Suprapubic skin (tissue), 4 donors: ENCODE data around the gene DKK3.

Experiments
- POLR2A ChIP-seq, 2 donors: fragments of 450-650 bp; IDR thresholded peaks; one replicate each; pipeline ENCODE4 v1.6.1; 2017; ENCODE audit warnings: antibody characterized with exemption in 2 of 2, mild to moderate bottlenecking in 2 of 2, moderate library complexity in 2 of 2
- POLR2AphosphoS5 ChIP-seq, 3 donors: sonication (generic); formaldehyde crosslinking; IDR thresholded peaks; one replicate each; pipeline ENCODE4 v1.6.1; 2017; ENCODE audit warnings: antibody characterized with exemption in 3 of 3
- TF ChIP-seq, protein P1 (sequence below), 2 donors: fragments of 200-600 bp in 1 of 2; fragments of 450-650 bp in 1 of 2; sonication (generic) in 1 of 2; IDR thresholded peaks; one replicate each; pipeline ENCODE4 v1.5.1; 2016 to 2019; ENCODE audit warnings: antibody characterized with exemption in 2 of 2, mild to moderate bottlenecking in 1 of 2, moderate library complexity in 1 of 2

DNA sequence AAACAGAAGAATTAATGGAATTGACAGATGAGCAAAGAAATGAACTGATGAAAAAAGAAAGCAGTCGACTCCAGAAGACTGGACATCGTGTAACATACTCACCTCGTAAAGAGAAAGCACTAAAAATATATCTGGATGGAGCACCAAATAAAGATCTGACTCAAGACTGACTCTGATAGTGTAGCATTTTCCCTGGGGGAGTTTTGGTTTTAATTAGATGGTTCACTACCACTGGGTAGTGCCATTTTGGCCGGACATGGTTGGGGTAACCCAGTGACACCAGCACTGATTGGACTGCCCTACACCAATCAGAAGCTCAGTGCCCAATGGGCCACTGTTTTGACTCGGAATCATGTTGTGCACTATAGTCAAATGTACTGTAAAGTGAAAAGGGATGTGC lies 52.4 kb downstream of the DKK3 start:
- TF ChIP-seq, protein P1, sequence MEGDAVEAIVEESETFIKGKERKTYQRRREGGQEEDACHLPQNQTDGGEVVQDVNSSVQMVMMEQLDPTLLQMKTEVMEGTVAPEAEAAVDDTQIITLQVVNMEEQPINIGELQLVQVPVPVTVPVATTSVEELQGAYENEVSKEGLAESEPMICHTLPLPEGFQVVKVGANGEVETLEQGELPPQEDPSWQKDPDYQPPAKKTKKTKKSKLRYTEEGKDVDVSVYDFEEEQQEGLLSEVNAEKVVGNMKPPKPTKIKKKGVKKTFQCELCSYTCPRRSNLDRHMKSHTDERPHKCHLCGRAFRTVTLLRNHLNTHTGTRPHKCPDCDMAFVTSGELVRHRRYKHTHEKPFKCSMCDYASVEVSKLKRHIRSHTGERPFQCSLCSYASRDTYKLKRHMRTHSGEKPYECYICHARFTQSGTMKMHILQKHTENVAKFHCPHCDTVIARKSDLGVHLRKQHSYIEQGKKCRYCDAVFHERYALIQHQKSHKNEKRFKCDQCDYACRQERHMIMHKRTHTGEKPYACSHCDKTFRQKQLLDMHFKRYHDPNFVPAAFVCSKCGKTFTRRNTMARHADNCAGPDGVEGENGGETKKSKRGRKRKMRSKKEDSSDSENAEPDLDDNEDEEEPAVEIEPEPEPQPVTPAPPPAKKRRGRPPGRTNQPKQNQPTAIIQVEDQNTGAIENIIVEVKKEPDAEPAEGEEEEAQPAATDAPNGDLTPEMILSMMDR (IDR thresholded peaks at IDR 0.05): no peak
- TF ChIP-seq POLR2AphosphoS5 (IDR thresholded peaks at IDR 0.05) (no peak), POLR2A (IDR thresholded peaks at IDR 0.05) (no peak)
